ENCODE data around the gene OR51G1.

- TF ChIP-seq POLR2AphosphoS5 (IDR thresholded peaks at IDR 0.05; ENCODE audit: low read depth, low read length) = no peak
- no peak for TF ChIP-seq EGR1 (IDR thresholded peaks at IDR 0.05; ENCODE audit: low read depth)
- no peak for TF ChIP-seq CTCF (IDR thresholded peaks at IDR 0.05 in 2 of 3, conservative IDR thresholded peaks at IDR 0.05 in 1 of 3; ENCODE audit: borderline replicate concordance in 1 of 3, insufficient read depth in 1 of 3, low read depth in 2 of 3, low read length in 2 of 3)
- TF ChIP-seq EZH2 (IDR thresholded peaks at IDR 0.05) = no peak
- no peak for TF ChIP-seq ZFX (IDR thresholded peaks at IDR 0.05)
- TF ChIP-seq POLR2A (IDR thresholded peaks at IDR 0.05; ENCODE audit: borderline replicate concordance, extremely low read depth, insufficient read depth, insufficient read length) = no peak
- no peak for TF ChIP-seq SRF (IDR thresholded peaks at IDR 0.05; ENCODE audit: low read depth)
- TF ChIP-seq MAX (IDR thresholded peaks at IDR 0.05) = no peak
- TF ChIP-seq TCF7L2 (IDR thresholded peaks at IDR 0.05; ENCODE audit: borderline replicate concordance, extremely low read depth, insufficient read depth, insufficient read length) = no peak
- no peak for TF ChIP-seq ZNF274 (IDR thresholded peaks at IDR 0.05; ENCODE audit: low read depth, low read length)
- TF ChIP-seq RAD21 (IDR thresholded peaks at IDR 0.05; ENCODE audit: low read depth) = no peak
- TF ChIP-seq REST (IDR thresholded peaks at IDR 0.05; ENCODE audit: low read depth) = no peak
Observed at GRCh38 chr11:4890279-4890678, 33.9 kb downstream of the OR51G1 start.

Measured in HCT116 (cell line).